HG03469 (cell line): ENCODE results near the gene MS4A6E.
A peak's percentile ranks its signal among the peaks of the same experiment; 100 is the strongest.
"Not testable (repeated sequence)": the region's sequence is repeated elsewhere in the genome, so short reads cannot be mapped to it uniquely, and the experiment has no call there.

Experiments used
- ATAC-seq: cut with Tn5 transposase; IDR thresholded peaks from one replicate; pipeline ENCODE4 v1.9.1; 2021; ENCODE audit warnings: mild to moderate bottlenecking, moderate library complexity, moderate number of reproducible peaks; ENCODE audit not compliant: unreplicated experiment

Gene MS4A6E

DNA sequence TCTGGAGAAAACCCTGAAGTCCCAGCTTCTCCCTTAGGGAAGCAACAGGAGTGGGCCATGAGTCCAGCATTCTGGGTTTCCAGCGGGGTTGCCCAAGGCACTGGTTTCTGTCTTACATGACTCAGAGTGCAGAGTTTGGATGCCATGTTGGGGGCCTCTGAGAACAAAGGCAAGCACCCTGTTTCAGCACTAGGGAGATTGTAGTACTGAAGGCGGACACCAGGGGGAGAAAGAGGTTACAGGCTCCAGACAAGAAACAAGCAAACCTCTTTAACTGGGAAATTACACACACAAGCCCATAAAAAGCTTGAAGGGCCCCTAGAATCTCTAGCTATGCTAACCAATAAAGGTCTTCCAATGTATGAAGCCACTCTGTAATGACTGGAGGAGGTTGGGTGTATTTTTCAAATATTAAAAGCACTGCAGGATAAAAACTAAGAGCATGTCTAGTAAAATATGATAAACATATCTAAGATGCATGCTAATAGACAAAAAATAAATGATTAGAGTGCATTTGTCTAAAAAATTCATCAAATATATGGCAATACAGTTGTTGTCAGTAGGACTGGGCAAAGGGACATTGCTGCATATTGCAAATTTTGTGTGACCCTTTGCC, 7.1 kb downstream of the MS4A6E start:
- no peak for ATAC-seq

GRCh38 chr11:60336767-60337391, 9.8 kb downstream of the MS4A6E start:
- ATAC-seq, result no peak

DNA sequence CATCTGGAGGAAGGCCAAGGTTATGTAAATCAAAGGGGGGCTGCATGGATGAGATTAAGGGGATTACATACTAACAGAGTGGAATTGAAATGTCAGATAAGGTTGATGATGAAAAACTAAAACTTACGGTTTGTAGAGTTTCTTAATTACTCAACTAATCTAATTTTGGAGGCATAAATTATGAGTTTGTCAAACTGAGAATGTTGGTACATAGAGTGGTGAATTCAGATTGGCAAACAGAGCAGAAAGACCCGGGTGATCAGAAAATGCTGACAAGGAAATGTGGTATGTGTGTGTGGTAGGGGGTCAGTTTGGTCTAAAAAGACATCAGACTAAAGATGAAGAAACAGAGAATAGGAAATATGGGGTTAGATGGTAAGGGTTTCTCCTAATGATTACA, 11.0 kb downstream of the MS4A6E start:
- ATAC-seq, result no peak

DNA sequence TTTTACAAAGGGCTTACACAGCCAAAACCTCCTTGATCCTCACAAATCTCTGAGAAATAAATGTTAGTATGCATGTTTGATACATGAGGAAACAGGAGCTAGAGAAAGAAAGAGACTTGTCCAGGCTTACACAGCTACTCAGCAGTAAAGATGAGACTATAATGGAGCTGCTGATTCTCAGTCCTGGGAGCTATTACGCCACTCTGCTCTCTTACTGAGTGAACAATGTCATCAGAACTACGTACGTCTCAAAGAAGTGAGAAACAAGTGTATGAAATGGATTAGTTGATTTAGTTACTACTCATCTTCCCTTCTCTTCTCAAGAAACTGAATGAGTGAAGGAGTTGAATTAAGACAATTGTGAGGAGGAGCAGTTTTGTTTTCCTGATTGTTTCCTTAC, 12.3 kb downstream of the MS4A6E start:
- ATAC-seq, result no peak

DNA sequence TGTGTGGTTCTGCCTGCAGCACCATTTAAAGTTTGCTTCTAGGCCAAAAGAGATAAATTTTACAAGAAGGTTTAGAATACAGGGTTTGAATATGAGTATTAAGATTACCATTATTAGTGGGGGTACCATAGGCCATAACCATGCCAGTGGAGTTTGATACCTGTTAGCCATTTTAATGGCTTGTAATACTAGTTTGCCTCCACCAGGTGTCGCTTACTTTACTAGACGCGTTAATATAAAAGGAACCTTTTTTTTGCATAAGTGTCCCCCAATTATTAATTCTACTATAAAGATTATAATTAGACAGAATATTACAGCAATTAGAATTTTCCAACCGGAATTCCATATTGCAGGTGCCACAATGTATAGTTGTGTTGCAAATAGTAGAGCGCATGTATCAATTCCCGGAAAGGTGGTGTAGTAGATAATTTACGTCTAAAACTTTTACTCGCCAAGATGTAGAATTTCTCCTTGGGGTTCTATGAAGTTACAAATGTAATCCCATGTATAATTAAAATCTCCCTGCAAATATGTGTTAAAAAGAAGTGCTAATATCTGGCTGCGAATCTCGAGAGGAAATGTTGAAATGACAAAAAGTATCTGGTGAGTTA, 16.1 kb downstream of the MS4A6E start:
- ATAC-seq, result no peak

DNA sequence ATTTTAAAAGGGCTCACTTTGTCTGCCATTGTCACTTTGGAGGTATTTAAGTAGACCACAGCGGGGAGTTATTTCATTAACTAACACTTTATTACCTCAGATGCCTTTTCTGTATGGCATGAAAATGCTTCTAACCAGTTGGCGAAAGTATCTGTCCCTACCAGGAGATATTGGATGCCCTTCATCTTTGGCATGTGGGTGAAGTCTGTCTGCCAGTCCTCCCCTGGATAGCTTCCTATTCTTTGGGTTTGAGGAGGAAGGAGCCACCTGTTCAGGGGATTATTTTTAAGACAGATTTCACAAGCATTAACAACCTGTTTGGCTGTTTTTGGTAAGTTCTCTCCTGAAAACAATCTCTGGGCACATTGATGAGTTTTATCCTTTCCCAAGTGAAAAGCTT, 17.1 kb downstream of the MS4A6E start:
- no peak for ATAC-seq

DNA sequence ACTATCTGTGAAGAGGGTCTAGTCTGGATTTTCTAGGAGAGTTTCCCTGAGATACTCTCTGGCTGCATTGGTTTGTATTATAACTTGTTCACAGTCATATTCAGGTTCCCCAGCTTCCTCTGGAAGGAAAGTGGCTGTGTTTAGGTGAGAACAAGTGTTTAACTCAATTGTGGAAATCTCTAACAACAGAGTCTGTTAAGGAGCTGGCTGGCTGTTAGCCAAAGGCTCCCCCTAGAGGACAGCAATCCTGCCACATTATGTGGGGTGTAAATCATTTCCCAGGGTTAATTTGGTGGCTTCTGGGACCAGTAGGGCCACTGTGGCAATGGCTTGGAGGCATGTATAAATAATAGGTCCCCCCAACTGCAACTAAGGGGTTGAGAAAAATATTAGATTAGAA, 18.4 kb downstream of the MS4A6E start:
- ATAC-seq, result no peak

GRCh38 chr11:60347084-60347797, 20.2 kb downstream of the MS4A6E start:
- no peak for ATAC-seq

- no peak for ATAC-seq
Observed at GRCh38 chr11:60348116-60348515, 21.1 kb downstream of the MS4A6E start.

- ATAC-seq, result no peak
Observed at GRCh38 chr11:60349990-60350389, 22.9 kb downstream of the MS4A6E start.

DNA sequence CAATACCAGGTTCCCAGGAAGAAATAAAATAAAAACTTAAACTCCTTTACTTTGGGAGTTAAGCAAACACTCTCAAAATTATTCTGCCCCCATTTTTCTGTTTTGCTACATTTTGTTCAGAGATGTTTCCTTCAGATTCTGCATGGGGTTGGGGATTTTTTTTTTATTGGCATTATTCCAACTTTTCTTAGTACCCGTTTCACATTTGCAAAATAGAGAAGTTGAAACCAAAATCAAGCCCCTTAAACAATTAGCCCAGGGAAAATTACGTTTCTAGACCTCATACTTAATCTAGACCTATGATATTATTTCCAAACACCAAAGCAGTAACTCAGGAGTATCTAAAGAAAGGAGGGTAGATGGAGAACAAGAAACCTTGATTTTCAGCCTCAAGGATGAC, 30.7 kb downstream of the MS4A6E start:
- no peak for ATAC-seq

DNA sequence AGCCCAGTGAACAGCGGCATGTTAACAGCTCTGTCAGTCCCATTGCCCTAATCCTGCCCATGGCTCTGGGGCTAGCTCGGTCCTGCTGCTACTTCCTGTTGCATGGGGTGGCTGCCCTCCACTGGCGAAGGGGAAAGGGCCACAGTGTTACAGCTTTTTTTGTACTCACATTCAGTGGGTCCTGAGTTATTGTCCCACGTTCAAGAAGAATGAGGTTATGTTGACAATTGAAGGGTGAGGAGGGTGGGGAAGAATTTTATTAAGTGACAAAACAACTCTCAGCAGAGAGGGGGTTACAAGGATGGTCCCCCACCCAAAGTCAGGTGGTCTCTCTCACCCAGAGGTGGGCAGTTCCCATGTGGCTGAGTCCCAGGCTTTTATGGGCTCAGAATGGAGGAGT, 33.6 kb downstream of the MS4A6E start:
- no peak for ATAC-seq

GRCh38 chr11:60362241-60362640, 35.2 kb downstream of the MS4A6E start:
- ATAC-seq, result no peak

DNA sequence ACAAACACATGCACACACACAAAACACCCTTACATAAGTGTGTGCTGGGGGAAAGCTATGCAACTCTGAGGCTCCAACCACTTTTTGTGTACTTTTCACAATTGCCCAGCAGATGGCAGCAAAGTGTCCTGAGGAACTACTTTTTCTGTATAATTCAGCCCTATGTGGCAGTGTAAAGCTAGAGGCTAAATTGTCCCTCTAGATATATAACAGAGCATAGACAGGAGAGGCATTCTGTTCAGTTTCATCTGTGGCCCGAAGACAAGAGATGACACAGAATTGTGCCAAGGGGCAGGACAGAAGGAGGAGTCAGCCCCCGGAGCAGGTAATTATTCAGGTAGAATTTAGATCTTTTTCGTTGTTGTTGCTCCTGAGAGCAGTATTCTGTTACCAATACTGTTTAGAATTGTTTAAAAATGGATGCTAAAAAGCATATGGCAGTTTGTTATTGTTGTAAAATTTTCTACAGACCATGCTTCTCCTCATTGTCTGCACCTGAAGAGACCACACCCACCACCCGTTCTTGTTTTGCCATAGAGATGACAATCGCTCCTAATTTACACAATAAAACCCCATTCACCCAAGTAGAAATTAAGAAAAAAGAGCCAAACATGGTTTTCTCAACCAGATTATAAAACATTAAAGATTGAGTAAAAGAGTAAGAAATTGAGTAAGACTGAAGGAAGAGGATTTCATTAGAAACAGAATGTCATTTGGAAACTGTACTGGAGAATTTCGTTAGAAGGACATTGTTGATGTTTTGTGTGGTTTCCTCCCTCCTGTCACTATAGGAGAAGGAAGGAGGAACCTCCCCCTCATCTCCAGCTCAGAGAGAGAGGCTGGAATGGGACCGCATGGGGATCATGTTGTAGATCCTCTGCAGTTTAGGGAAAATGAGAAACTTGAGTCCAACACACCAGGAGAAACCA, 36.8 kb downstream of the MS4A6E start:
- peak; percentile 45 for ATAC-seq

- not testable (repeated sequence) for ATAC-seq
Observed at GRCh38 chr11:60366262-60366904, 39.3 kb downstream of the MS4A6E start.

DNA sequence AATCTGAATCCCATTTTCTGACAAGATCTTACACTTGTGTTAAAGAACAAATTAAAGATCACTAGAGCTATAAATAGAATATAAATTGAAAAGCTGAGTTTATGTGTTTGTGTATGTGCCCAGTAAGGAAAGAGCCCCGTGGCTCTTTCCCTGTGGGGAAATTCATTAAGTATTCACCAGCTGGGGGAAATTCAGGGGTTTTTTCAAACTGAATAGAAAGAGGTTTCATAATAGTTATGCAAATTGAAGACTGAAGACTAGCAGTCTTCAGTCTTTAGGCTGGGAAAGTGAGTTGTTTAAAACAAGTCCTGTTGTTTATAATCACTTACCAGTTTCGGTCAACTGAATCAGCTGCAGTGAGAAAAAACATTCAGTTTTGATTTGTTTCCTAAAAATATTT, 40.0 kb downstream of the MS4A6E start:
- peak; percentile 68 for ATAC-seq

DNA sequence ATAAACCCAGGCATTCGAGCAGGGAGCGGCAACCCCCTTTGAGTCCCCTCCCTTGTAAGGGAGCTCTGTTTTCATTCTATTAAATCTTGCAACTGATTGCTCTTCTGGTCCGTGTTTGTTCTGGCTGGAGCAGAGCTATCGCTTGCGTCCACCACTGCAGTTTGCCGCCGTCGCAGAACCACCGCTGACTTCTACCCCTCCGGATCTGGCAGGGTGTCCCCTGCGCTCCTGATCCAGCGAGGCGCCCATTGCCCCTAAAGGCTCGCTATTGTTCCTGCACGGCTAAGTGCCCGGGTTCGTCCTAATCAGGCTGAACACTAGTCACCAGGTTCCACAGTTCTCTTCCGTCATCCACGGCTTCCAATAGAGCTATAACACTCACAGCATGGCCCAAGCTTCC, 40.8 kb downstream of the MS4A6E start:
- no peak for ATAC-seq

DNA sequence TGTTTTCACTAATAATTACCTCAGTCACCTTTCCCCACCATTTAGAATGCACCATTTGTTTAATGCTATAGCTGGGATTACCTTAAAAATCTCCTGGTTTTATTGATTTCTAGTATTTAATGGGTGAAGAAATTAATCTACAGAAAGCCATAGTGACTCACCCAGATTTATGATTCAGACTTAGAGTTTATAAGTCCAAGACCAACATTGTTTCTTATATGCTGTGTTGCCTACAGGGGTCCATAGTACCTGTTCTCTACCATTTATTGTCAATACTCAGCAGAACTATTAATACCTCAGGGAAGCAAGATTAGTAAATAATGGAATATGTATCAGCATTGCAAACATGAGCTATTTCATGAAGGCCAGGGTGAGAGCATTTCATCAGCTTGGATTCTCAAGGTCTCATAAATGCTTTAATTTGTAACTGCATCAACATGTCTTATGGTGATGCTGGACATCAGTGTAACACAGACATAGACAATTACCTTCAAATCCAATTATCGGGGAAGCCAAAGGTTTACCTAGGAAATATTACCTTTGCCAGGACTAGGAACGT, 43.3 kb downstream of the MS4A6E start:
- no peak for ATAC-seq

DNA sequence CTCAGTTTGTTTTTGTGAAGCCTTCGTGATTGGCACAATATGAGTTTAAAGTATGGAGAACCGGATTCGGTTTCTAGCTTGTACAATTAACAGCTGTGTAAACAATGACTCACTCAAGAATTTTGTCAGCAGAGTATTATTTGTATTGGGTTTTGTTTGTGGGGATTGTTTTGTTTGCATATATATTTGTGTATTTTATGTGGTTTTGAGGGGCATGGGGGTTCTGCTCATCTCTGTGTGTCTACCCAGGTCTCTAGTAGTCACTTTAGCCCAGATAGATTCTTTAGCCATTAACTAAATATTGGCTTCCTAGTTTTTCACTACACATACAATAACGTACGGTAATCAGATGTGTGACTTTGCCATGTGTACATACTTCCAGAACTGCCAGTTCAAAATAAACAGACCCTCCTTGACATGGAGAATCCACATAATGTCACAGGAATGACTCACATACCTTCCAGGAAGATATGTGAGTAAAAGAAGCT, 43.8 kb downstream of the MS4A6E start:
- no peak for ATAC-seq

DNA sequence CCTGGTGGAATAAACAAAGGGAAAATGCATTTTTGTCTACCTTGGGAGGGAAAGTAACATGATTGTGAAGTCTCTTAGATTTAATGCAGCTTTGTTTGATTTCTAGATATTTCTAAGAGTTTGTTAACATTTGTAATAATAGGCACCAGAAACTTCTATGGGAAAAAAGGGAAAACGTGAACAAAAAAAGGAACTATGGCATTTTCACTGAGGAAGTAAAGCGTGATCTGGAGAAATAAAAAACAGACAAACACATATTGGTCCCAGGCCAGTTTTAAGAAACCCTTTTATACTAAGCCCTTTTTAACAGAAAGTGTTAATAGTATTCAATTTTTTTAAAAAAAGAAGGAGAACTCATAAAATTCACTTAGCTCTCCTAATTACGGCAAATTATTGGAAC, 44.3 kb downstream of the MS4A6E start:
- ATAC-seq, result no peak
